Activated T-cell treated with anti-CD3 and anti-CD28 coated beads for 4 hours (primary cell): ENCODE data around the gene ALDH1A2.

ENCODE experiments used
- DNase-seq: peaks from one replicate; pipeline ENCODE4 v3.0.0-alpha.2; 2020

Gene ALDH1A2

GRCh38 chr15:57994221-57995049, 71.1 kb downstream of the ALDH1A2 start:
- DNase-seq = no peak

GRCh38 chr15:57993409-57994145, 71.9 kb downstream of the ALDH1A2 start:
- DNase-seq = no peak

GRCh38 chr15:57992761-57993355, 72.7 kb downstream of the ALDH1A2 start:
- DNase-seq = no peak

- no peak for DNase-seq
Observed at GRCh38 chr15:57973534-57973933, 92.0 kb downstream of the ALDH1A2 start.

- no peak for DNase-seq
Observed at GRCh38 chr15:57972864-57973263, 92.6 kb downstream of the ALDH1A2 start.

GRCh38 chr15:57969996-57970395, 95.5 kb downstream of the ALDH1A2 start:
- DNase-seq = no peak

- DNase-seq = no peak
Observed at GRCh38 chr15:57969355-57969754, 96.2 kb downstream of the ALDH1A2 start.

GRCh38 chr15:57962887-57963286, 102.6 kb downstream of the ALDH1A2 start:
- DNase-seq = no peak

- DNase-seq = no peak
Observed at GRCh38 chr15:57961919-57962318, 103.6 kb downstream of the ALDH1A2 start.

- no peak for DNase-seq
Observed at GRCh38 chr15:57957113-57957512, 108.4 kb downstream of the ALDH1A2 start.

GRCh38 chr15:57953874-57954273, 111.6 kb downstream of the ALDH1A2 start:
- no peak for DNase-seq

GRCh38 chr15:57951328-57951932, 114.1 kb downstream of the ALDH1A2 start:
- no peak for DNase-seq

GRCh38 chr15:57950381-57950946, 115.0 kb downstream of the ALDH1A2 start:
- DNase-seq = no peak

- DNase-seq = no peak
Observed at GRCh38 chr15:57949374-57949943, 116.1 kb downstream of the ALDH1A2 start.

GRCh38 chr15:57948351-57949289, 116.9 kb downstream of the ALDH1A2 start:
- no peak for DNase-seq

GRCh38 chr15:57947781-57948180, 117.7 kb downstream of the ALDH1A2 start:
- DNase-seq = no peak

GRCh38 chr15:57947282-57947681, 118.2 kb downstream of the ALDH1A2 start:
- no peak for DNase-seq

- DNase-seq = no peak
Observed at GRCh38 chr15:57946491-57947048, 118.9 kb downstream of the ALDH1A2 start.

GRCh38 chr15:57945616-57946015, 119.9 kb downstream of the ALDH1A2 start:
- no peak for DNase-seq

GRCh38 chr15:57943754-57944420, 121.6 kb downstream of the ALDH1A2 start:
- DNase-seq = no peak

- no peak for DNase-seq
Observed at GRCh38 chr15:57943171-57943570, 122.3 kb downstream of the ALDH1A2 start.
